H9 (cell line): Measurements from ENCODE around the gene MYH14. TPM values are rescaled to one million over a fixed set of nuclear protein-coding genes. Genes with fewer than 3 reads are reported as not detected.

Source experiments
- DNase-seq: peaks from one replicate; pipeline ENCODE4 v3.0.0-alpha.2; 2017
- H2AFZ ChIP-seq: one replicate; pipeline ENCODE4 v1.6.1; 2013; ENCODE audit warnings: mild to moderate bottlenecking, low read length, control low read depth, moderate library complexity
- H2AK5ac ChIP-seq: 2 replicates; pipeline ENCODE4 v1.6.1; 2013; ENCODE audit warnings: low read length, control low read depth, mixed read lengths; ENCODE audit not compliant: insufficient read length
- H2BK120ac ChIP-seq: one replicate; pipeline ENCODE4 v1.6.1; 2013; ENCODE audit warnings: low read depth, mild to moderate bottlenecking, low read length, control low read depth, inconsistent platforms; ENCODE audit not compliant: poor library complexity, severe bottlenecking
- H2BK12ac ChIP-seq: 2 replicates; pipeline ENCODE4 v1.6.1; 2013; ENCODE audit warnings: low read length, control low read depth, mixed read lengths, low read depth; ENCODE audit not compliant: insufficient read length
- H2BK15ac ChIP-seq: 2 replicates; pipeline ENCODE4 v1.6.1; 2013; ENCODE audit warnings: low read depth, low read length, control low read depth
- H2BK20ac ChIP-seq: one replicate; pipeline ENCODE4 v1.6.1; 2013; ENCODE audit warnings: low read depth, mild to moderate bottlenecking, low read length, control low read depth, inconsistent platforms; ENCODE audit not compliant: poor library complexity, severe bottlenecking
- H2BK5ac ChIP-seq: 2 replicates; pipeline ENCODE4 v1.6.1; 2013; ENCODE audit warnings: low read length, control low read depth, mixed read lengths; ENCODE audit not compliant: insufficient read length
- H3K14ac ChIP-seq: 2 replicates; pipeline ENCODE4 v1.6.1; 2013; ENCODE audit warnings: low read length, control low read depth; ENCODE audit not compliant: insufficient read depth
- H3K18ac ChIP-seq: 2 replicates; pipeline ENCODE4 v1.6.1; 2013; ENCODE audit warnings: low read depth, mild to moderate bottlenecking, mixed read lengths, low read length, control low read depth; ENCODE audit not compliant: insufficient read length
- H3K23ac ChIP-seq: 2 replicates; pipeline ENCODE4 v1.6.1; 2013; ENCODE audit warnings: low read length, control low read depth, mixed read lengths, low read depth; ENCODE audit not compliant: insufficient read length
- H3K23me2 ChIP-seq: 2 replicates; pipeline ENCODE4 v1.6.1; 2013; ENCODE audit warnings: low read depth, mild to moderate bottlenecking, mixed read lengths, low read length, control low read depth; ENCODE audit not compliant: insufficient read length, poor library complexity, severe bottlenecking
- H3K27ac ChIP-seq: 2 replicates; pipeline ENCODE4 v1.5.1; 2013; ENCODE audit warnings: low read length, control low read depth, mixed read lengths, low read depth; ENCODE audit not compliant: insufficient read length
- H3K27me3 ChIP-seq: 2 replicates; pipeline ENCODE4 v1.6.1; 2013; ENCODE audit warnings: low read length, control low read depth, inconsistent platforms; ENCODE audit not compliant: insufficient read depth
- H3K4ac ChIP-seq: 2 replicates; pipeline ENCODE4 v1.6.1; 2013; ENCODE audit warnings: low read depth, mild to moderate bottlenecking, control low read depth, inconsistent platforms, low read length, moderate library complexity
- H3K4me1 ChIP-seq: 2 replicates; pipeline ENCODE4 v1.6.1; 2013; ENCODE audit warnings: low read length, control low read depth, inconsistent platforms; ENCODE audit not compliant: insufficient read depth
- H3K4me2 ChIP-seq: 2 replicates; pipeline ENCODE4 v1.6.1; 2013; ENCODE audit warnings: low read length, control low read depth, mixed read lengths; ENCODE audit not compliant: insufficient read length, insufficient read depth
- H3K56ac ChIP-seq: 2 replicates; pipeline ENCODE4 v1.6.1; 2013; ENCODE audit warnings: low read depth, mild to moderate bottlenecking, mixed read lengths, low read length, control low read depth; ENCODE audit not compliant: insufficient read length
- H3K79me1 ChIP-seq: 2 replicates; pipeline ENCODE4 v1.6.1; 2013; ENCODE audit warnings: low read depth, mild to moderate bottlenecking, moderate library complexity, low read length, control low read depth, inconsistent platforms; ENCODE audit not compliant: insufficient read depth, poor library complexity, severe bottlenecking
- H3K79me2 ChIP-seq: 2 replicates; pipeline ENCODE4 v1.6.1; 2013; ENCODE audit warnings: low read length, control low read depth, inconsistent platforms; ENCODE audit not compliant: insufficient read depth
- H3K9ac ChIP-seq: 2 replicates; pipeline ENCODE4 v1.6.1; 2013; ENCODE audit warnings: low read length, control low read depth, mixed read lengths; ENCODE audit not compliant: insufficient read length; ENCODE audit errors: extremely low read depth
- H3K9me3 ChIP-seq: one replicate; pipeline ENCODE4 v1.6.1; 2013; ENCODE audit warnings: low read depth, low read length, inconsistent platforms; ENCODE audit not compliant: control insufficient read depth
- H3T11ph ChIP-seq: one replicate; pipeline ENCODE4 v1.6.1; 2013; ENCODE audit warnings: mild to moderate bottlenecking, low read length, control low read depth, inconsistent platforms
- H4K20me1 ChIP-seq: one replicate; pipeline ENCODE4 v1.6.1; 2013; ENCODE audit not compliant: control insufficient read depth, insufficient read length, insufficient read depth
- H4K5ac ChIP-seq: 2 replicates; pipeline ENCODE4 v1.6.1; 2013; ENCODE audit warnings: low read depth, mild to moderate bottlenecking, mixed read lengths, low read length, control low read depth; ENCODE audit not compliant: insufficient read length
- H4K8ac ChIP-seq: replicated peaks from 2 replicates; pipeline ENCODE4 v1.6.1; 2013; ENCODE audit warnings: low read length, control low read depth, mixed read lengths, low read depth; ENCODE audit not compliant: insufficient read length
- H4K91ac ChIP-seq: 2 replicates; pipeline ENCODE4 v1.6.1; 2013; ENCODE audit warnings: low read depth, mild to moderate bottlenecking, moderate library complexity, mixed read lengths, low read length, control low read depth; ENCODE audit not compliant: insufficient read length
- H3K27ac Mint-ChIP-seq, 3 experiments: 2 replicates in 2 of 3; 3 replicates in 1 of 3; pipeline ENCODE4 v1.8.0; 2020 to 2021; ENCODE audit warnings: mixed read lengths in 3 of 3, mild to moderate bottlenecking in 1 of 3, moderate library complexity in 1 of 3
- H3K27me3 Mint-ChIP-seq: 2 replicates; pipeline ENCODE4 v1.8.0; 2021; ENCODE audit warnings: low read depth, mild to moderate bottlenecking, moderate library complexity, mixed read lengths
- H3K36me3 Mint-ChIP-seq, 3 experiments: 2 replicates in 2 of 3; 3 replicates in 1 of 3; pipeline ENCODE4 v1.8.0; 2020 to 2021; ENCODE audit warnings: low read depth in 3 of 3, mixed read lengths in 3 of 3; ENCODE audit not compliant: insufficient read depth in 1 of 3
- H3K4me1 Mint-ChIP-seq, 2 experiments: 2 replicates each; pipeline ENCODE4 v1.8.0; 2020; ENCODE audit warnings: mixed read lengths in 2 of 2
- H3K4me3 Mint-ChIP-seq, 2 experiments: 2 replicates in 1 of 2; 3 replicates in 1 of 2; pipeline ENCODE4 v1.8.0; 2020 to 2021; ENCODE audit warnings: mild to moderate bottlenecking in 2 of 2, mixed read lengths in 2 of 2, moderate library complexity in 1 of 2
- H3K9me3 Mint-ChIP-seq, 2 experiments: 2 replicates in 1 of 2; 3 replicates in 1 of 2; pipeline ENCODE4 v1.8.0; 2020; ENCODE audit warnings: mild to moderate bottlenecking in 2 of 2, mixed read lengths in 2 of 2, moderate library complexity in 1 of 2
- WGBS: extraction: QIAGEN DNeasy Blood & Tissue Kit; methylation state at CpG from one replicate; pipeline ENCODE4 v1.1.7; 2013; ENCODE audit warnings: missing lambda C conversion rate, low lambda C conversion rate, mixed read lengths; ENCODE audit not compliant: insufficient read length; ENCODE audit errors: extremely low coverage; 5-methylcytosine and 5-hydroxymethylcytosine counted together
- total RNA-seq: library from RNA; stranded (reverse); gene quantifications from 2 replicates; pipeline ENCODE4 v1.2.1, GENCODE V29; 2021
- TF ChIP-seq, protein P1 (sequence below): fragments of 200-600 bp; sonication (generic); conservative IDR thresholded peaks from 3 replicates; pipeline ENCODE4 v1.8.0; 2021; ENCODE audit warnings: antibody characterized with exemption, mild to moderate bottlenecking

MYH14 gene
- total RNA-seq, 1 experiment from 2014 or later, result 27.7 TPM

DNA sequence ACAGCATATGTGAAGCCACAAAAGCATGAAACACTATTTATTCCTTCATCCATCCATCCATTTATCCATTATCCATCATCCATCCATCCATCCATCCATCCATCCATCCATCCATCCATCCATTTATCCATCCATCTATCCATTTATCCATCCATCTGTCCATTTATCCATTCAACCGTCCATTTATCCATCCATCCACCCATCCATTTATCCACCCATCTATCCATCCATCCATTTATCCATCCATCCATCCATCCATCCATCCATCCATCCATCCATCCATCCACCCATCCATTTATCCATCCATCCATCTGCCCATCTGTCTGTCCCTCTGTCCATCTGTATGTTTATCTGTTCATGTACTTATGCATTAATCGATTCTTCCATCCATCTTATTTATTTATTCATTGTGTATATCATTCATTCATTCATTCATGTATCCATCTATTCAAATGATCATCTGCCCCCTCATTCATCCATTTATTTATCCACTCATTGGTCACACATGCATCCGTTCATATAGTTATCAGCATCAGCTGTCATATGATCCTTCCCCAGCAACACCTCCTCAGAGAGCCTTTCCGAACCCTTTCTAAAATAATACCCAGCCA lies 7.0 kb upstream of the MYH14 start:
- no peak overlapping the region for H2BK20ac ChIP-seq
- H3K18ac ChIP-seq, result no peak overlapping the region
- TF ChIP-seq, protein P1, sequence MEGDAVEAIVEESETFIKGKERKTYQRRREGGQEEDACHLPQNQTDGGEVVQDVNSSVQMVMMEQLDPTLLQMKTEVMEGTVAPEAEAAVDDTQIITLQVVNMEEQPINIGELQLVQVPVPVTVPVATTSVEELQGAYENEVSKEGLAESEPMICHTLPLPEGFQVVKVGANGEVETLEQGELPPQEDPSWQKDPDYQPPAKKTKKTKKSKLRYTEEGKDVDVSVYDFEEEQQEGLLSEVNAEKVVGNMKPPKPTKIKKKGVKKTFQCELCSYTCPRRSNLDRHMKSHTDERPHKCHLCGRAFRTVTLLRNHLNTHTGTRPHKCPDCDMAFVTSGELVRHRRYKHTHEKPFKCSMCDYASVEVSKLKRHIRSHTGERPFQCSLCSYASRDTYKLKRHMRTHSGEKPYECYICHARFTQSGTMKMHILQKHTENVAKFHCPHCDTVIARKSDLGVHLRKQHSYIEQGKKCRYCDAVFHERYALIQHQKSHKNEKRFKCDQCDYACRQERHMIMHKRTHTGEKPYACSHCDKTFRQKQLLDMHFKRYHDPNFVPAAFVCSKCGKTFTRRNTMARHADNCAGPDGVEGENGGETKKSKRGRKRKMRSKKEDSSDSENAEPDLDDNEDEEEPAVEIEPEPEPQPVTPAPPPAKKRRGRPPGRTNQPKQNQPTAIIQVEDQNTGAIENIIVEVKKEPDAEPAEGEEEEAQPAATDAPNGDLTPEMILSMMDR, result no peak
- H2AFZ ChIP-seq, result no peak overlapping the region
- H2BK12ac ChIP-seq, result no peak overlapping the region
- H2BK120ac ChIP-seq, result no peak overlapping the region
- no peaks in the 10 kb centered on the region; the same call in 1 of the 2 replicates for H3K27me3 ChIP-seq
- DNase-seq, result no peak
- Mint-ChIP-seq H3K9me3 (peaks cover 2 to 9% of the 10 kb centered on the region in 2 experiments; a peak in 3 of 5 replicates), H3K27ac (no peak overlapping the region), H3K36me3 (no peaks in the 10 kb centered on the region), H3K27me3 (peaks cover 47% of the 10 kb centered on the region), H3K4me3 (no peak overlapping the region), H3K4me1 (peaks cover 0 to 9% of the 10 kb centered on the region in 2 experiments; a peak in 2 of 4 replicates)
- no peak overlapping the region for H3K4ac ChIP-seq
- H3K23ac ChIP-seq, result no peak overlapping the region
- no peak overlapping the region for H2AK5ac ChIP-seq
- no peaks in the 10 kb centered on the region for H3K79me2 ChIP-seq
- no CpG with 5 or more reads among the region's 4 CpGs for WGBS
- H3K9ac ChIP-seq, result no peak overlapping the region
- no peak overlapping the region for H3K14ac ChIP-seq
- H3K9me3 ChIP-seq, result no peaks in the 10 kb centered on the region
- H3K4me2 ChIP-seq, result no peak overlapping the region
- H2BK5ac ChIP-seq, result no peak overlapping the region
- H4K20me1 ChIP-seq, result no peaks in the 10 kb centered on the region
- H3K79me1 ChIP-seq, result no peaks in the 10 kb centered on the region
- H3K27ac ChIP-seq, result no peak overlapping the region
- no peak overlapping the region for H4K91ac ChIP-seq
- no peak overlapping the region for H3K56ac ChIP-seq
- H3T11ph ChIP-seq, result no peak overlapping the region
- H4K5ac ChIP-seq, result no peak overlapping the region
- no peaks in the 10 kb centered on the region for H3K23me2 ChIP-seq
- no peak overlapping the region for H4K8ac ChIP-seq
- H2BK15ac ChIP-seq, result no peak overlapping the region
- no peaks in the 10 kb centered on the region for H3K4me1 ChIP-seq
